CD4-positive, alpha-beta memory T cell (primary cell): ENCODE measurements around the gene GCN1. TPM values are rescaled to one million over a fixed set of nuclear protein-coding genes. Genes with fewer than 3 reads are reported as not detected.

Experiments used
- CTCF ChIA-PET: fragments of 350-600 bp; sonication (Branson Sonifier 250); formaldehyde crosslinking; loops from one replicate; lab custom pipeline; 2021; ENCODE audit warnings: inconsistent platforms; ENCODE audit not compliant: partially characterized antibody; lab: Charles Lee
- POLR2A ChIA-PET: fragments of 350-600 bp; sonication (Branson Sonifier 250); formaldehyde crosslinking; loops from one replicate; lab custom pipeline; 2021; ENCODE audit not compliant: partially characterized antibody; lab: Charles Lee
- DNase-seq, 5 donors: peaks; one replicate each; pipeline versions ENCODE4 v3.0.0 to v3.0.0-alpha.2; 2020 to 2022; ENCODE audit warnings: mixed read lengths in 1 of 5
- H3K27ac ChIP-seq: one replicate; pipeline ENCODE4 v1.7.0; 2013; ENCODE audit warnings: low read depth, low read length
- H3K27me3 ChIP-seq: 2 replicates; pipeline ENCODE4 v1.7.0; 2013; ENCODE audit warnings: mild to moderate bottlenecking, low read length, moderate library complexity; ENCODE audit not compliant: insufficient read depth
- H3K36me3 ChIP-seq: 2 replicates; pipeline ENCODE4 v1.7.0; 2013; ENCODE audit warnings: mild to moderate bottlenecking, low read length, moderate library complexity; ENCODE audit not compliant: insufficient read depth
- H3K4me1 ChIP-seq: 2 replicates; pipeline ENCODE4 v1.7.0; 2013; ENCODE audit warnings: mild to moderate bottlenecking, low read length, moderate library complexity; ENCODE audit not compliant: insufficient read depth
- H3K4me3 ChIP-seq, 2 donors: one replicate each; pipeline ENCODE4 v1.7.0; 2013; ENCODE audit warnings: low read length in 2 of 2, mild to moderate bottlenecking in 1 of 2
- H3K9me3 ChIP-seq, 2 donors: one replicate each; pipeline ENCODE4 v1.7.0; 2013; ENCODE audit warnings: low read length in 2 of 2, control low read depth in 1 of 2; ENCODE audit not compliant: control insufficient read depth in 1 of 2
- H3K27ac Mint-ChIP-seq, 7 donors: one replicate each; pipeline ENCODE4 v1.8.0; 2020 to 2021; ENCODE audit warnings: mixed read lengths in 7 of 7, mild to moderate bottlenecking in 6 of 7, inconsistent platforms in 3 of 7, moderate library complexity in 3 of 7
- H3K27me3 Mint-ChIP-seq, 2 donors: one replicate each; pipeline ENCODE4 v1.8.0; 2020 to 2021; ENCODE audit warnings: mixed read lengths in 2 of 2
- H3K36me3 Mint-ChIP-seq, 2 donors: one replicate each; pipeline ENCODE4 v1.8.0; 2020 to 2021; ENCODE audit warnings: mixed read lengths in 2 of 2, inconsistent platforms in 1 of 2, mild to moderate bottlenecking in 1 of 2
- H3K4me1 Mint-ChIP-seq, 4 donors: one replicate each; pipeline ENCODE4 v1.8.0; 2020 to 2021; ENCODE audit warnings: mixed read lengths in 4 of 4, mild to moderate bottlenecking in 1 of 4
- H3K4me3 Mint-ChIP-seq, 8 donors: one replicate each; pipeline ENCODE4 v1.8.0; 2020 to 2021; ENCODE audit warnings: mixed read lengths in 8 of 8, mild to moderate bottlenecking in 7 of 8, moderate library complexity in 6 of 8, inconsistent platforms in 3 of 8
- H3K9me3 Mint-ChIP-seq, 8 donors: one replicate each; pipeline ENCODE4 v1.8.0; 2020 to 2021; ENCODE audit warnings: mixed read lengths in 8 of 8, mild to moderate bottlenecking in 5 of 8, inconsistent platforms in 3 of 8, moderate library complexity in 1 of 8
- intact Hi-C: fragments of 100-400 bp; cut with micrococcal nuclease; formaldehyde crosslinking; loops from one replicate; pipeline ENCODE4 v1.15.1; 2023
- polyA plus RNA-seq, 2 donors: library from polyadenylated mRNA; unstranded; fragments of 300-500 nt; fragmentation: Illumina TruSeq; gene quantifications; one replicate each; pipeline ENCODE4 v1.2.3, GENCODE V29; 2021
- total RNA-seq, 2 experiments: library from RNA; stranded (reverse); gene quantifications; one replicate each; pipeline ENCODE4 v1.2.3, GENCODE V29; 2021

The GCN1 gene
- total and polyA plus RNA-seq, 4 experiments from 2014 or later, result 13.9 to 132 (median 78.1) TPM

- peak overlapping the region in 3 of 7 donors; percentile 18 to 73 (median 60) for H3K27ac Mint-ChIP-seq
- Histone ChIP-seq H3K27me3 (no peaks in the 10 kb centered on the region), H3K27ac (no peak overlapping the region), H3K4me3 (no peak overlapping the region), H3K4me1 (no peaks in the 10 kb centered on the region), H3K36me3 (peaks cover 36% of the 10 kb centered on the region), H3K9me3 (no peaks in the 10 kb centered on the region)
- no peaks in the 10 kb centered on the region for H3K9me3 Mint-ChIP-seq
- DNase-seq, result no peak
- CTCF ChIA-PET, result no interaction called here
- H3K36me3 Mint-ChIP-seq, result peaks cover 14 to 54% of the 10 kb centered on the region in 2 donors
- intact Hi-C loops, result no loop called here
- H3K4me1 Mint-ChIP-seq, result peaks cover 0 to 7% (median 2%) of the 10 kb centered on the region in 4 donors
- POLR2A ChIA-PET, result interaction anchor here (0.8 to 1.3 kb wide), 2 partner anchors 20 to 103 kb away, joined by 3 to 4 read pairs; no protein-coding TSS in a partner anchor
- H3K4me3 Mint-ChIP-seq, result no peak overlapping the region
- H3K27me3 Mint-ChIP-seq, result no peaks in the 10 kb centered on the region
Observed at GRCh38 chr12:120094485-120094884, 100.0 kb downstream of the GCN1 start.

- Histone ChIP-seq H3K4me1 (no peaks in the 10 kb centered on the region), H3K9me3 (no peaks in the 10 kb centered on the region), H3K4me3 (no peak overlapping the region), H3K36me3 (peaks cover 34% of the 10 kb centered on the region), H3K27ac (no peak overlapping the region), H3K27me3 (no peaks in the 10 kb centered on the region)
- CTCF ChIA-PET, result no interaction called here
- Mint-ChIP-seq H3K4me1 (peaks cover 2 to 7% (median 5%) of the 10 kb centered on the region in 4 donors), H3K27me3 (no peaks in the 10 kb centered on the region), H3K36me3 (peaks cover 14 to 54% of the 10 kb centered on the region in 2 donors), H3K27ac (peak overlapping the region in 2 of 7 donors; percentile 18 to 70), H3K4me3 (no peak overlapping the region), H3K9me3 (peaks cover 0 to 2% (median 0%) of the 10 kb centered on the region in 8 donors)
- intact Hi-C loops, result no loop called here
- no peak for DNase-seq
- POLR2A ChIA-PET, result interaction anchor here (0.8 to 1.3 kb wide), 2 partner anchors 21 to 104 kb away, joined by 3 to 4 read pairs; no protein-coding TSS in a partner anchor
Observed at GRCh38 chr12:120093592-120094355, 100.7 kb downstream of the GCN1 start.

GRCh38 chr12:120093336-120093591, 101.3 kb downstream of the GCN1 start:
- POLR2A ChIA-PET, result interaction anchor here (0.6 to 1.1 kb wide), 2 partner anchors 104 to 115 kb away, joined by 3 to 4 read pairs; partner anchors contain the start of gene BICDL1

DNA sequence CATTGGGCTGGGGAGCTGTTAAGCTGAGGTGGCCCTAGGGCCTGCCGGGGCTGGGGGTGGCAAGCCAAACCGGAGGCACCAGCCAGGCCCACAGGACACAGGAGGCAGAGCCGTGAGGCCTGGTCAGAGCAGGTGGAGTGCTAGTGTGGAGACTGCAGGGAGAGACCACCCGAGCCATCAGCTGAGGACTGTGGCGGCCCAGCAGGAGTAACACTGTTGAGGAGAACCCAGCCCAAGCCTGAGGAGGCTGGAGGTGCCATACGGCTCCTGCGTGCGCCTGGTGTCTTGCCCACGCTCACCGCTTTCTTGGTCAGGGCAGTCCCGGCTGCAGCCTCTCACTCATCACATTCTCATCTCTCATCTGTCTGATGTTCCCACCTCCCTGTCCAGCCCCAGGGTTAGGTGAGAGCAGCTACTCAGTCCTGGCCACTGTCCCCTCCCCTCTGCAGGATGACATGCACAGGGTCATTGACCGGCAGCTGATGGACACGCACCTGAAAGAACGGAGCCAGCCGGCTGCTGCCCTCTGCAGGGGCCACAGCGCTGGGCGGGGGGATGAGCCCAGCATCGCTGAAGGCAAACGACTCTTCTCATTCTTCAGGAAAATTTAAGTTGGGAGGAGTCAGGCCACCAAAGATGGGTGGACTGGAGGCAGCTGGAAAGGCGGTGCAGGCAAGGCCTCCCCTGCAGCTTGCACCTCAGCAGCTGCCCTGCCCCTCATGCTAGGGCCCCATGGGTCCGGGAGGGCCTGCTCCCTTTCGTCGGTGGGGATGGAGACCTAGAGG, 101.8 kb downstream of the GCN1 start:
- peaks cover 2 to 10% (median 7%) of the 10 kb centered on the region in 4 donors for H3K4me1 Mint-ChIP-seq
- ChIA-PET POLR2A (interaction anchor here (0.6 to 1.1 kb wide), 2 partner anchors 104 to 114 kb away, joined by 3 to 4 read pairs; partner anchors contain the start of gene BICDL1), CTCF (interaction anchor here (0.6 kb wide), 1 partner anchor 17 kb away, joined by 3 read pairs; no protein-coding TSS in a partner anchor)
- no peaks in the 10 kb centered on the region for H3K27me3 ChIP-seq
- H3K4me3 ChIP-seq, result no peak overlapping the region
- peaks cover 0 to 2% (median 0%) of the 10 kb centered on the region in 8 donors for H3K9me3 Mint-ChIP-seq
- DNase-seq, result no peak
- intact Hi-C loops, result no loop called here
- H3K4me1 ChIP-seq, result peaks cover 2% of the 10 kb centered on the region
- no peaks in the 10 kb centered on the region for H3K9me3 ChIP-seq
- no peak overlapping the region for H3K27ac ChIP-seq
- H3K27me3 Mint-ChIP-seq, result no peaks in the 10 kb centered on the region
- no peak overlapping the region for H3K4me3 Mint-ChIP-seq
- peaks cover 27% of the 10 kb centered on the region for H3K36me3 ChIP-seq
- peaks cover 14 to 46% of the 10 kb centered on the region in 2 donors for H3K36me3 Mint-ChIP-seq
- H3K27ac Mint-ChIP-seq, result no peak overlapping the region

More at GRCh38 chr12:120093336-120093591, 101.3 kb downstream of the GCN1 start:
- no peaks in the 10 kb centered on the region for H3K4me1 ChIP-seq
- Mint-ChIP-seq H3K27me3 (no peaks in the 10 kb centered on the region), H3K27ac (no peak overlapping the region), H3K36me3 (peaks cover 14 to 50% of the 10 kb centered on the region in 2 donors), H3K4me3 (no peak overlapping the region), H3K4me1 (peaks cover 2 to 7% (median 5%) of the 10 kb centered on the region in 4 donors), H3K9me3 (peaks cover 0 to 2% (median 0%) of the 10 kb centered on the region in 8 donors)
- DNase-seq, result no peak
- intact Hi-C loops, result no loop called here
- peaks cover 29% of the 10 kb centered on the region for H3K36me3 ChIP-seq
- CTCF ChIA-PET, result no interaction called here
- no peak overlapping the region for H3K4me3 ChIP-seq
- no peaks in the 10 kb centered on the region for H3K27me3 ChIP-seq
- no peak overlapping the region for H3K27ac ChIP-seq
- H3K9me3 ChIP-seq, result no peaks in the 10 kb centered on the region

DNA sequence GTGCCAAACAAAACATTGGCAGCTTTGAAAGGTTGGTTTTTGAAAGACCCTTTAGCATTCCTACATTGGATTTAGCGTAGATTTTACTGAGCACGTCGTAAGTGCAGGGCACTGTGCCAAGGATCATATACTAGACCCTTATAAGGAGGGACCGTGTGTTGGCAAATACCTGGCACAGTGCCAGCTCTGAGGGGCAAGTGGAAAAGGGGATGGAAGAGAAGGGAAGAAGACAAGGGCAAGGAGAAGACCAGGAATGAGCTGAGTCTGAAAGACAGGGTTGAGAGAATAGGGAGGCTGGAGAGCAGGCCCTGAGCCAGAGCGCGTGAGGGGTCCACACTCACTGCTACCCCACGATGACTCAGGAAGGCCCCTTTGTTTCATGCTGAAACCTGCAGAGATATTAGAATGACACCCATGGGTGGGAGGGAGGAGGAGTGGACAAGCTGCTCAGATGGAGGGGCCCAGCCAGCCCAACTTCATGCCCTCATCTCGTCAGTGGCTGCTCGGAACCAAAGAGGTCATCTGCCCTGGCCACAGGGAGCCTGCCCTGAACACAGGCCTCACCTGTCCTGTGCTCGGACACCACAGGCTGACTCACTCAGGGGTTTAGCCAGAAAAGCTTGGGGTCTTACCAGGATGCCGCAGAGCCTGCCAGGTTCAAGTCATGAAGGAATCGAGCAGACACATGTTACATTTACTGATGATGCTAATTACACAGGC, 103.0 kb downstream of the GCN1 start:
- peaks cover 0 to 2% (median 0%) of the 10 kb centered on the region in 8 donors for H3K9me3 Mint-ChIP-seq
- no peak overlapping the region for H3K27ac ChIP-seq
- no peaks in the 10 kb centered on the region for H3K27me3 ChIP-seq
- no peak for DNase-seq
- peaks cover 11% of the 10 kb centered on the region for H3K4me1 ChIP-seq
- peaks cover 14 to 48% of the 10 kb centered on the region in 2 donors for H3K36me3 Mint-ChIP-seq
- POLR2A ChIA-PET, result no interaction called here
- H3K4me1 Mint-ChIP-seq, result peaks cover 5 to 22% (median 16%) of the 10 kb centered on the region in 4 donors
- no peaks in the 10 kb centered on the region for H3K27me3 Mint-ChIP-seq
- peaks cover 20% of the 10 kb centered on the region for H3K36me3 ChIP-seq
- no peak overlapping the region for H3K4me3 ChIP-seq
- peak overlapping the region in 6 of 7 donors; percentile 38 to 84 (median 64) for H3K27ac Mint-ChIP-seq
- intact Hi-C loops, result no loop called here
- CTCF ChIA-PET, result no interaction called here
- no peak overlapping the region for H3K4me3 Mint-ChIP-seq
- no peaks in the 10 kb centered on the region for H3K9me3 ChIP-seq

DNA sequence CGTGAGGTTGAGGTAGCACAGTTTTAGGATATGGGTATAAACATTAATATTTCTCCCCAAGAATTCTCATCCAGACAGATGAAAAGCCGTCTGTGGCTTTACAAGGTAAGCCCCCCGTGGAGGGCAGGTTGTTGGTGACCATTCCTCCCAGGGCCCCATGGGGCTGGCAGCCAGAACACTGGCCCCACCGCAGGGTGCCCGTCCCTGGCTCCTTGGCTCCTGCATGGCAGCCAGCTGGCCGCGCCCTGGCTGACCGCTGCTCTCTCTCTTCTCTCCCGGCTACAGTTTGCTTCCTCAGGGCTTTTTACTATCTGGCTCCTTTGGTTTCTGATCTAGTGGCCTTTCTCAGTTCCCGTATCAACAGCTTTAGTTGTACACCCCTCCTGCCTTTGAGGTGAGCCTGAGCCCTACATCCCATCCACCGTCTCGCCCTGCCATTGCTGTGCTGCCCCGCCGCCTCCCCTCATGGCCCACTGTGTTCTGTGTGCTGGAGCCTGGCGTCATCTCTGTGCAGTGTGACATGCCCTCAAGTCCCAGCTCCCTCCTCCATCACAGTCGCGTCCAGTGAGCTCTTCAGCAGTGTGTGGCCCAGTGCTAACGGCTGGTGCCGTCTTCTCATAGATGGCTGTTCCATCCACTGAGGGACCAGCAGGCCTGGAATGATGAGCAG, 103.8 kb downstream of the GCN1 start:
- no peaks in the 10 kb centered on the region for H3K27me3 Mint-ChIP-seq
- Histone ChIP-seq H3K27ac (no peak overlapping the region), H3K4me3 (no peak overlapping the region), H3K36me3 (peaks cover 13% of the 10 kb centered on the region), H3K27me3 (no peaks in the 10 kb centered on the region), H3K9me3 (no peaks in the 10 kb centered on the region), H3K4me1 (peaks cover 12% of the 10 kb centered on the region)
- peaks cover 11 to 41% of the 10 kb centered on the region in 2 donors for H3K36me3 Mint-ChIP-seq
- ChIA-PET POLR2A (interaction anchor here (1.3 to 1.6 kb wide), 2 partner anchors 12 to 102 kb away, joined by 3 to 6 read pairs; partner anchors contain the start of gene BICDL1), CTCF (interaction anchor here (0.9 kb wide), 1 partner anchor 26 kb away, joined by 3 read pairs; the partner anchor contains the start of gene RAB35)
- DNase-seq, result no peak
- H3K4me1 Mint-ChIP-seq, result peaks cover 5 to 26% (median 17%) of the 10 kb centered on the region in 4 donors
- H3K27ac Mint-ChIP-seq, result peak overlapping the region in 6 of 7 donors; percentile 17 to 82 (median 54)
- peaks cover 0 to 2% (median 0%) of the 10 kb centered on the region in 8 donors for H3K9me3 Mint-ChIP-seq
- intact Hi-C loops, result no loop called here
- H3K4me3 Mint-ChIP-seq, result peak overlapping the region in 1 of 8 donors; percentile 31
